ENCODE data around the gene B3GNT4.
"Not testable (repeated sequence)": the region's sequence is repeated elsewhere in the genome, so short reads cannot be mapped to it uniquely, and the experiment has no call there.

B3GNT4 gene

DNA sequence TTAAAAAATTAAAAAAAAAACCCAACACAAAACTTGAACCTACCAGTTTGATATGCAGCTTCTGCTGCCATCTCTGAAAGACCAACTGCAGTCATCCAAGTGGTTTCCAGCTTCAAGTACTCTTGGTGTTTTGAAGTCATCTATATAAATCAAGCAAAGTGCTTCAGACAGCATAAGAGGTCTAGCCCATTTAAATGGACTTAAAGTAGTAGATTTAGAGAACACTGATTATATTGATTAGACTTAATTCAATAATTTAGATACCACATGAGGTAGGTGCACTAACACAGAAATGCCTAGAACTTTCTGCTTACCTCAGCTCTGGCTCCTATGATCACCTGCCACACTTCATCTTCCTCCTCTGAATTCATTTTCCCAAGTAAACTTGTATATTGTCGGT is 12.9 kb downstream of the B3GNT4 start:
- no peak for DNase-seq (ENCODE audit: low spot score)

- DNase-seq (ENCODE audit: low spot score), result peak; percentile 100
Observed at GRCh38 chr12:122225683-122226365, 22.3 kb downstream of the B3GNT4 start, which contains the start of gene DIABLO. Gene DIABLO, minus strand, starts transcription at chr12:122226052. Its CDS starts 38 bp downstream, at chr12:122226014.

DNA sequence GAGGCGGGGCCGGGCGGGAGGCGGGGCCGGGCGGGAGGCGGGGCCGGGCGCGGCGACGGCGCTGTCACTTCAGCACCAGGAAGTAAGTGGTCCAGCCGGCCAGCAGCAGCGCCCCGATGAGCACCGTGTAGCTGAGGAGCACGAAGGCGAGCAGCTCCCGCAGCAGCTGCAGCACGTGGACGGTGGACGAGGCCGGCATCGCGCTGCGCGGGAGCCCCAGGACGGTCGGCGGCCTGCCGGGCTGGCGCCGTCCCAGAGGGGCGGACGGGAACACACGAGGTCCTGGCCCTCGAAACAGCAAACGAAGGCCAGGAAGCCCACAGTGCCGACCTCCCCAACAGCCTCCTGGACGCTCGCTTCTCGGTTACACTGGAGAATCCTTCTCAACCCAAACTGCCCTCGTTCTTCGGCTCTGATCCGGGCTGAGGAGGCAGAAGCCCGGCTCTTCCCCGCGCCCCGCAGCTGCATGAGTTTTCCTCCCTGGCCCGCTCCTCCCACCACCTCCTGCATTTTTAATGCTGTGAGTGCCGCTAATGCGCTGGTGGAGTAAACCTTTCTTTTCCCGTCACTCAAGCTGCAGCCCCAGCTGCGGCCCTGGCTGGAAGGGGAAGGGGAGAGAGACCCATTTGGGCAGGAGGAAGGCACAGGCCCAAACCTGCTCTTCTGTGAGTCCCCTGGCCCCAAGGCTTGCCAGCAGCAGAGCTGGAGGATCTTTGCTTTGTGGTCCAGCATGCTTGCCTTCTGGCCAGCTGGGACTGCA is 23.0 kb downstream of the B3GNT4 start:
- no peak for DNase-seq (ENCODE audit: low spot score)

- no peak for DNase-seq (ENCODE audit: low spot score)
Observed at GRCh38 chr12:122227341-122227740, 23.8 kb downstream of the B3GNT4 start.

GRCh38 chr12:122228092-122228491 is 24.6 kb downstream of the B3GNT4 start:
- no peak for DNase-seq (ENCODE audit: low spot score)

- no peak for DNase-seq (ENCODE audit: low spot score)
Observed at GRCh38 chr12:122230798-122231197, 27.3 kb downstream of the B3GNT4 start.

DNA sequence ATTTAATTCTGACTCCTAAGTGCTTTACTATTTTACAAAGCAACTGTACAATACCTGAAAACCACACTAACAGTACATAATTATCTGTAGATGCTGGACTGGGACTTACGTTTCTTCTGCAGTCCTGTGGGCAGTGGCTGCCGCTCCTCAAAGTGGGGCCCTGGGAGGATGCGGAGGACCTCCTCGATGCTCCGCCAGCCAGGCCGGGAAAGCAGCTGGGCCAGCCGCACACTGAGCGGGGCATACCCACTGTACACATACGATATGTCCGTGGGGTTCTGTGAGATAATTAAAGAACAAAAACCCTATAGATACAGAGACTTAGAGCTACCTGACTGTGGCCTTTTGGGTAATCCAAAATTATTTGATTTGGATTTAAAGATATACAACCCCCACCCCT is 29.2 kb downstream of the B3GNT4 start:
- DNase-seq (ENCODE audit: low spot score), result no peak

DNA sequence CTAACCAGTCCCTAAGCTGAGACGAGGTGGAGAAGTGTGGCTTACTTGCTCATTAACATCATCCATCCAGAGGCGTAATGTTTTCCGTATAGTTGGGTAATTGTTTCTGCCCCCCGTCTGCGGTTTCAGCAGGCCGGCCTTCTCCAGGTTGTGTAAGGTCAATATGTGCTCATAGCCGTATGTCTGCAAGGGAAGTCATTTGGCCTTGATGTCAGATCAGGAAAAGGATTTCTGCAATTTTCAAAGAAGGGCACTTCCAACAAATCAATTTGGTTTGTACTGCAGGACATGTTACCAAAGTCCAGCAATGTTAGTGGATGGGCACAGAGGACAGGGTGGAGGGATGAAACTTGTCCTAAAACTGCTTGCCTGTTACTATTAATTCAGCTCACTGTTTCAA is 32.2 kb downstream of the B3GNT4 start:
- no peak for DNase-seq (ENCODE audit: low spot score)

GRCh38 chr12:122238861-122239260 is 35.4 kb downstream of the B3GNT4 start:
- no peak for DNase-seq (ENCODE audit: low spot score)

DNA sequence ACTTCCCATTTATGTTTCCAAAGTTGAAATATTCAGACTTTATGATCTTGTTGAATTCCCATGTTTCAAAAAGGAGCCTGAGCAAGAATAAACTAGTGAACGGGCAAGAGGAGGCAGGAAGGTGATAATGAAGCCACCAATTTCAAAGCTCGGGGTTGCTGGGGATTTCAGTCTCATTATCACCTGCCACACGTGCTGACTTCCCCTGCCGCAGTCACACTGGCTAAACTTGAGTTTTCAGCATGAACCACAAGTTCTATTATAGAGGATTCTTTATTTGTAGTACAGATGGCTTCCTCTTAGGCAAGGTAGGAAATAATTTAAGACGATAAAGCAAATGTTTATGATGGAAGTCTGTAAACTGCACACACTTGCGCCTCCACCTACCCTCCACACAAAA is 40.5 kb downstream of the B3GNT4 start:
- no peak for DNase-seq (ENCODE audit: low spot score)

DNA sequence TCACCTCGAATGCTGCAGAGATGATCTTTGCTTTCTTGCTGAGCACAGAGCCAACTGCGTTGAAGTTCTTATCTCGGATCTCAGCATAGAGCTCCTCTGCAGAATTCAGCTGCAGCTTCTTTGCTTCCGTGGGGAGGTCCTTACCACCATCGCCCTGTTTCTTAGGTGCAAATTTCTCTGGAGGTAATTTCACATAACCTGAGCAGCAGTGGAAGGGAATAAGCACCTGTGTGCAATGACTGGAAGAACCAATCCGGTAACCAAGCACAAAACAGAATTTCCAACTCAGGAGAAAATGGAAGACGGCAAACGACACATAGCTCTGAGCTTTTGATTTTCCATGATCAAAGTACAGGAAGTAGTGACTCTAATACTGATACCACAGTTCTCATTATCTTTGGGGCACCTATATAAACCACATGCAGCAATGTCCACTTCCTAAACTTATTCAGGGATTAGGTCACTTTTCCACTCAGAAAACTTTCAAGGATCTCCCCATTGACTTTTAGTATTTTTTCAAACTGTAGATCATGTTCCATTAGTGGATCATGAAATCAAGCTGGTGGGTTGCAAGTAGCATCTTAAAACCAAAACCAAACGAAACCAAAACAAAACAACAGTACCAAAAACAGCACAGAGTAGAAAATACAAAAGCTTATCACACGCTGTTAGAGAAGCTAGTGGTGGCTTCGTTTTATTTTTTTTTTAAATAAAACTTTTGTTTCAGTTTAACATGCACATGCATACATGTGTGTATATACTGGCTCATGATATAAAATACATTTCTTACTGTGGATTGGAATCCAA is 41.3 kb downstream of the B3GNT4 start:
- DNase-seq (ENCODE audit: low spot score), result no peak

DNA sequence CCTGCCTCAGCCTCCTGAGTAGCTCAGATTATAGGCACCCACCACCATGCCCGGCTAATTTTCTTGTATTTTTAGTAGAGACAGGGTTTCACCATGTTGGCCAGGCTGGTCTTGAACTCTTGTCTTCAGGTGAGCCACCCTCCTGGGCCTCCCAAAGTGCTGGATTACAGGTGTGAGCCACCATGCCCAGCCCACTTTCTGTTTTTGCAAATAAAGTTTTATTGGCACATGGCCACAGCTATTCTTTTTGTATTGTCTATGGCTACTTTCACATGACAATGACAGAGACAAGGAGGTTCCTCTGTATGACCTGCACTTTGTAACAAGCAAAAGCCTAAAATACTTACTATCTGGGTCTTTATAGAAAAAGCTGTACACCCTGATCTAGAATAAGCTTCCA is 42.0 kb downstream of the B3GNT4 start:
- DNase-seq (ENCODE audit: low spot score), result no peak

- DNase-seq (ENCODE audit: low spot score), result peak; percentile 19
Observed at GRCh38 chr12:122250047-122250446, 46.5 kb downstream of the B3GNT4 start.

DNA sequence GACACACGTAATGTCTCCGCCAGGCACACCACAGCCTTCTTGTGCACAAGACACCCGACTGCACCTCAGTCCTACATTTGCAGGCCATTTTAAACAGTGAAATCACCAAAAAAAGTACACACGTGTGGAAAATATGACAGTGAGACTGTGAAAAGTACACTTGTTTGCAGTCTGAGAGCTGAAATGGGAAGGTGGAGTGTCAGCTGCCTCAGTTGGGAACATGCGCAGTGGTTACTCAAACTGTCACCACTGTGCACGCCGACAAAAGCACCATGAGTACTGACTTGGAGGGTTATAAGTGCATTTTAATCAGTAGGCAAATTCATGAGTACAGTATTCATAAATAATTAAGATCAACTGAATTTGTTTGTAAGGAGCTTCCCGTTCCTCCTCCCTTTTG is 47.0 kb downstream of the B3GNT4 start:
- DNase-seq (ENCODE audit: low spot score), result peak; percentile 26

DNA sequence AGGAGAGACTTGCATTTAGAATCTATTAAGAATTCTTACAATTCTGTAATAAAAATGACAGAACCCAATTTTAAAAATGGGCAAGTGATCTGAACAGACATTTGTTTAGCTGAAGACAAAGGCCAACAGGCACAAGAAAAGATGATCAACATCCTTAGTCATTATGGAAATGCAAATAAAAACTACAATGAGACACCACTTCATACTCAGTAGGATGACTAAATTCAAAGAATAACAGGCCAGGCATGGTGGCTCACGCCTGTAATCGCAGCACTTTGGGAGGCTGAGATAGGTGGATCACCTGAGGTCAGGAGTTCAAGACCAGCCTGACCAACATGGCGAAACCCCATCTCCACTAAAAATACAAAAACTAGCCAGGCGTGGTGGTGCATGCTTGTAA is 55.0 kb downstream of the B3GNT4 start:
- not testable (repeated sequence) for DNase-seq (ENCODE audit: low spot score)

Data from putamen (tissue), 1 donor.